Measurements from ENCODE around the gene SLC22A2.

SLC22A2 gene

GRCh38 chr6:160274871-160275510 lies 16.4 kb upstream of the SLC22A2 start:
- TF ChIP-seq CTCF (IDR thresholded peaks at IDR 0.05): no peak
- H3K27me3 ChIP-seq: no peaks in the 10 kb centered on the region
- no peak overlapping the region for H3K27ac ChIP-seq
- no peak overlapping the region for H3K4me3 ChIP-seq
- H3K9me3 ChIP-seq: no peaks in the 10 kb centered on the region
- intact Hi-C loops (cut with DNase I; ENCODE audit: low total_unique reads): no loop called here
- H3K36me3 ChIP-seq: no peaks in the 10 kb centered on the region
- DNase-seq: no peak
- peaks cover 0 to 10% (median 2%) of the 10 kb centered on the region in 4 donors for H3K4me1 ChIP-seq

DNA sequence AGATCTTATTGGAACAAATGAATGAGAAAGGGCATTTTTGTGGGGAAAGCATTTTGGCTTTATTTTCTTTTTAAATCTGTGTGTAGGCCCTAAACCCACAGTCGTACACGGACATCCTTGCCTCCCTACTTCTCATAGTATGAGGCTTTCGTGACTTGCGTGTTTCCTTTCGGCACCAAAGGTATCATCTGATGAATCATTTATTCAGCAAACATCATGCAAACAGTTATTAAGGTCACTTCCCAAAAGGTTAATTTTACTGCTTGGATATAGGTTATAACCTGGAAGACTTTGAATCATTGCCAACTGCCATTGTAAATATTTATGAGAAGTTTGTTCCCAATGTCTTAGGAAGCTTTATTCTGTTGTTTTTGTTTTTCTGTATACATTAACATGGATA lies 15.1 kb upstream of the SLC22A2 start:
- Histone ChIP-seq H3K4me3 (no peak overlapping the region), H3K9me3 (no peaks in the 10 kb centered on the region), H3K27ac (no peak overlapping the region), H3K36me3 (no peaks in the 10 kb centered on the region), H3K27me3 (no peaks in the 10 kb centered on the region), H3K4me1 (peaks cover 0 to 7% (median 2%) of the 10 kb centered on the region in 4 donors)
- TF ChIP-seq CTCF (IDR thresholded peaks at IDR 0.05): no peak
- intact Hi-C loops (cut with DNase I; ENCODE audit: low total_unique reads): no loop called here
- no peak for DNase-seq

- Histone ChIP-seq H3K4me3 (no peak overlapping the region), H3K27ac (no peak overlapping the region), H3K36me3 (no peaks in the 10 kb centered on the region), H3K9me3 (no peaks in the 10 kb centered on the region), H3K4me1 (peaks cover 0 to 7% (median 2%) of the 10 kb centered on the region in 4 donors), H3K27me3 (no peaks in the 10 kb centered on the region)
- DNase-seq: no peak
- no peak for TF ChIP-seq CTCF (IDR thresholded peaks at IDR 0.05)
- intact Hi-C loops (cut with DNase I; ENCODE audit: low total_unique reads): no loop called here
These were observed 14.6 kb upstream of the SLC22A2 start for GRCh38 chr6:160273196-160273595.

DNA sequence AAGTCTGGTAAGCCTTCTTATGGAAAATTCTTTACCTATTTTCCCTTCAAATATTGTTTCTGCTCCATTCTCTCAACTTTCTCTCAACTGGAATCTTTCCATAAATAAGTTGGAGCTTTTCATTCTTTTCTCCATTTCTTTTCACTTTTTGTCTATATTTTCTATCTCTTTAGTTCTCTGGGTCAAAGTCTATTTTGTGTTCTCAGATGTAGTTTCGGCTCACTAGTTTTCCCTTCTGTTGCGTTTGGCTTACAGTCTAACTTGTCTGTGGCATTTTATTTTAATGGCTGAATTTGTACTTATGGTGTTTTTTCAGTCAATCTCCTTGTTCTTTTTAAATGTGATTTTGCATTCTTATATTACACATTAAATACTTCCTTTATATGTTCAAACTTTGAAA lies 14.1 kb upstream of the SLC22A2 start:
- Histone ChIP-seq H3K27me3 (no peaks in the 10 kb centered on the region), H3K27ac (no peak overlapping the region), H3K36me3 (no peaks in the 10 kb centered on the region), H3K4me1 (peaks cover 0 to 7% (median 2%) of the 10 kb centered on the region in 4 donors), H3K4me3 (no peak overlapping the region), H3K9me3 (no peaks in the 10 kb centered on the region)
- TF ChIP-seq CTCF (IDR thresholded peaks at IDR 0.05): no peak
- DNase-seq: no peak
- intact Hi-C loops (cut with DNase I; ENCODE audit: low total_unique reads): no loop called here

DNA sequence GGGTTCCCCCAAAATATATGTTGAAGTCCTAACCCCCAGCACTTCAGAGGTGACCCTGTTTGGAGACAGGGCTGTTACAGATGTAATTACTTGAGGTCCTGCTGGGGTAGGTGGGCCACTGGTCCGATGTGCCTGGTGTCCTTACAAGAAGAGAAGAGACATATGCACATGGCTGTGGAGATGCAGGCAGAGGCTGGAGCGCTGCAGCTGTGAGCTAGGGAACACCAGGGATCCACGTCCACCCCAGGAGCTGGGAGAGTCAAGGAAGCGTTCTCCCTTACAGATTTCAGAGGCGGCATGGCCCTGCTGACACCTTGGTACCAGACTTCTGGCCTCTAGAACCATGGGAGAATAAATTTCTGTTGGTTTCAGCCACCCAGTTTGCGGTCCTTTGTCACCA lies 11.7 kb upstream of the SLC22A2 start:
- no peaks in the 10 kb centered on the region for H3K27me3 ChIP-seq
- no peaks in the 10 kb centered on the region for H3K36me3 ChIP-seq
- peaks cover 0 to 7% (median under 1%) of the 10 kb centered on the region in 4 donors for H3K4me1 ChIP-seq
- no peak overlapping the region for H3K4me3 ChIP-seq
- no peaks in the 10 kb centered on the region for H3K9me3 ChIP-seq
- no peak overlapping the region for H3K27ac ChIP-seq
- no peak for TF ChIP-seq CTCF (IDR thresholded peaks at IDR 0.05)
- peak in 1 of 2 donors; percentile 44 for DNase-seq
- intact Hi-C loops (cut with DNase I; ENCODE audit: low total_unique reads): no loop called here

GRCh38 chr6:160269771-160270170 lies 11.2 kb upstream of the SLC22A2 start:
- Histone ChIP-seq H3K4me3 (no peak overlapping the region), H3K36me3 (no peaks in the 10 kb centered on the region), H3K27me3 (no peaks in the 10 kb centered on the region), H3K9me3 (no peaks in the 10 kb centered on the region), H3K4me1 (peaks cover 0 to 5% (median 0%) of the 10 kb centered on the region in 4 donors), H3K27ac (no peak overlapping the region)
- no peak for DNase-seq
- TF ChIP-seq CTCF (IDR thresholded peaks at IDR 0.05): no peak
- intact Hi-C loops (cut with DNase I; ENCODE audit: low total_unique reads): no loop called here
